H1 (cell line): Measurements from ENCODE around the gene ADAMTS9. TPM values are rescaled to one million over a fixed set of nuclear protein-coding genes. Genes with fewer than 3 reads are reported as not detected.

Experiments used
- CBX5 ChIP-seq: fragments of 300-800, 300-1000 bp; sonication (generic); IDR thresholded peaks from 2 replicates; pipeline ENCODE4 v1.7.1; 2016; ENCODE audit warnings: antibody characterized with exemption, low read length, low read depth
- GABPA ChIP-seq: IDR thresholded peaks from 2 replicates; pipeline ENCODE4 v1.6.1; 2011; ENCODE audit warnings: mild to moderate bottlenecking, low read length, moderate library complexity, borderline replicate concordance; ENCODE audit not compliant: insufficient read depth
- MAFK ChIP-seq: IDR thresholded peaks from 2 replicates; pipeline ENCODE4 v1.6.1; 2012; ENCODE audit warnings: low read depth, mild to moderate bottlenecking, improper control_type of control experiment, low read length
- RXRA ChIP-seq: IDR thresholded peaks from 2 replicates; pipeline ENCODE4 v1.6.1; 2011; ENCODE audit warnings: low read depth, mild to moderate bottlenecking, low read length, moderate library complexity; ENCODE audit not compliant: insufficient read depth
- TAF1 ChIP-seq: IDR thresholded peaks from 2 replicates; pipeline ENCODE4 v1.6.1; 2011; ENCODE audit warnings: mild to moderate bottlenecking, low read depth, low read length
- polyA plus RNA-seq, 7 experiments: library from polyadenylated mRNA; depleted of rRNA in 3 of 7; stranded (reverse) in 5 of 7; unstranded in 2 of 7; fragments of >200 nt in 5 of 7; fragments of 200-250 nt in 2 of 7; gene quantifications; 1 replicate in 5 of 7; 2 replicates in 1 of 7; 4 replicates in 1 of 7; pipeline versions ENCODE4 v1.2.1 to v1.2.3, GENCODE V29; 2011 to 2013; ENCODE audit warnings: missing spikeins in 2 of 7, mixed read lengths in 2 of 7
- total RNA-seq: library from RNA; stranded (reverse); fragmentation: NEBNext Ultra II Directional; extraction: Animal tissue kit (Norgen Biotek cat#: 25700); gene quantifications from 2 replicates; pipeline ENCODE4 v1.2.1, GENCODE V29; 2021
- TF ChIP-seq, protein P1 (sequence below): IDR thresholded peaks from 2 replicates; pipeline ENCODE4 v1.6.1; 2012; ENCODE audit warnings: low read length, inconsistent platforms

ADAMTS9 gene
- total and polyA plus RNA-seq, 2 of the 8 experiments (the other 6 are each of a cell fraction or from before 2014, with no cell fraction given) = 0.20 to 0.41 TPM

DNA sequence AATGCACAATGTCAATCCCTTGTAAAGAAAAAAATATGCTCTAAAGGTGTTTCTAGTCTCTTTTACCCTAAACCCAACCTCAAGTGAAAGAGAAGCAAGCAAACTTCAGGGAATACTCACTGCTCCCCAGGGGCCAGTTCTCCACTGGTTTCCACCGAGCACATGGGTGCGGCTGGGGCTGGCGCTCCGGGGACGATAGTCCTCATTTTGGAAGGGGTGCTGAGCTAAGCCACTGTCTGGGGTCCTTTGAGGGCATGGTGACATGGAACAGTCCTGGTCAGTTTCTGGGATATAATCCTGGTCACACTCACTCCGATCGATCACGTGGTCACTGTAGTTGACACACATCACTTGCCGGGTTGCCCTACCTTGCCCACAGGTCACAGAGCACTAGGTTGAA lies 86.0 kb downstream of the ADAMTS9 start (continued):
- no peak for TF ChIP-seq MAFK
- TF ChIP-seq RXRA = no peak
- no peak for TF ChIP-seq GABPA
- no peak for TF ChIP-seq CBX5
- TF ChIP-seq, protein P1, sequence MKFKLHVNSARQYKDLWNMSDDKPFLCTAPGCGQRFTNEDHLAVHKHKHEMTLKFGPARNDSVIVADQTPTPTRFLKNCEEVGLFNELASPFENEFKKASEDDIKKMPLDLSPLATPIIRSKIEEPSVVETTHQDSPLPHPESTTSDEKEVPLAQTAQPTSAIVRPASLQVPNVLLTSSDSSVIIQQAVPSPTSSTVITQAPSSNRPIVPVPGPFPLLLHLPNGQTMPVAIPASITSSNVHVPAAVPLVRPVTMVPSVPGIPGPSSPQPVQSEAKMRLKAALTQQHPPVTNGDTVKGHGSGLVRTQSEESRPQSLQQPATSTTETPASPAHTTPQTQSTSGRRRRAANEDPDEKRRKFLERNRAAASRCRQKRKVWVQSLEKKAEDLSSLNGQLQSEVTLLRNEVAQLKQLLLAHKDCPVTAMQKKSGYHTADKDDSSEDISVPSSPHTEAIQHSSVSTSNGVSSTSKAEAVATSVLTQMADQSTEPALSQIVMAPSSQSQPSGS = no peak
- no peak for TF ChIP-seq TAF1
